ENCODE measurements around the gene CLEC5A. TPM values are rescaled to one million over a fixed set of nuclear protein-coding genes. Genes with fewer than 3 reads are reported as not detected.

The CLEC5A gene
- total RNA-seq, 4 donors from 2014 or later, result 0.33 to 3.2 (median 0.95) TPM

DNA sequence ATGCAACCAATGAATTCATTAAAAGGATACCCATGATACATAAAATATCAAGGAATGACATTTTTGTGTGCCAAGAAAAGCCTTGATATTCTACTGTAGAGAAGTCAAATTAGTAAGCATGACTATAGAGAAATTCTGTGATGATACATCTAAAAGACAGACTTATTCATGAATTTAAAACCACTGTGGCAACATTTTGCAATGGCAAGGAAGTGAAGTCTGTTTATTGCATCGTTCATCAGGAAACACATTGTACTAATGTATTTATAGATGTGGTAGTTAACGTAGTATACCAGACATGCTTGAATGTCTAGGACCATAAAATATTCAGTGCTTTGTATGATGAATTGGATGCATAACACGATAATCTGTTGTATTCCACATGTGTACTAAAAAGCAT lies 9.3 kb upstream of the CLEC5A start:
- H3K27ac ChIP-seq, result no peak overlapping the region

DNA sequence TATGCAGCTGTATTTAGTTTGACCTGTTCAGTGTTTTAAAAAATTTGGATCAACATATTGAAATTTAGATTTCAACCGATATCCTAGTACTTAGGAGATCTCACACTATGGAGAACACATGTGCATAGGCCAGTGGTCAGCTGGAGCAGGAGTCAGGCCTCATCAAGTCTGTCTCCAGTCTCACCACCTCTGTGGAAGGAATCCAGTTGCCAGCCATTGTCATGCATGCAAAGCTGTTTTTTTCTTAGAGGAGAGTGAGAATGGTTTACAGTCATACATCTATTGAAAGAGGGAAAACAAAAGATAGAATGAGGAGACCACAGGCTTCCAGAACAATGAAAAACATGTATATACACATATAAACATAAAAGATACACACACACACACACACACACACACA lies 7.6 kb upstream of the CLEC5A start:
- Histone ChIP-seq H3K9me3 (no peaks in the 10 kb centered on the region), H3K4me3 (replicated peaks in 1 of 3) (no peak overlapping the region), H3K4me1 (no peaks in the 10 kb centered on the region), H3K27ac (no peak overlapping the region), H3K36me3 (no peaks in the 10 kb centered on the region), H3K27me3 (no peaks in the 10 kb centered on the region)
- intact Hi-C loops (cut with DNase I), result no loop called here
- WGBS, 2 donors, result 90 to 97% methylated on average over 1 of the region's 1 CpG
- no peak for DNase-seq
- no peak for TF ChIP-seq POLR2A (IDR thresholded peaks at IDR 0.05)
- TF ChIP-seq, protein P1, sequence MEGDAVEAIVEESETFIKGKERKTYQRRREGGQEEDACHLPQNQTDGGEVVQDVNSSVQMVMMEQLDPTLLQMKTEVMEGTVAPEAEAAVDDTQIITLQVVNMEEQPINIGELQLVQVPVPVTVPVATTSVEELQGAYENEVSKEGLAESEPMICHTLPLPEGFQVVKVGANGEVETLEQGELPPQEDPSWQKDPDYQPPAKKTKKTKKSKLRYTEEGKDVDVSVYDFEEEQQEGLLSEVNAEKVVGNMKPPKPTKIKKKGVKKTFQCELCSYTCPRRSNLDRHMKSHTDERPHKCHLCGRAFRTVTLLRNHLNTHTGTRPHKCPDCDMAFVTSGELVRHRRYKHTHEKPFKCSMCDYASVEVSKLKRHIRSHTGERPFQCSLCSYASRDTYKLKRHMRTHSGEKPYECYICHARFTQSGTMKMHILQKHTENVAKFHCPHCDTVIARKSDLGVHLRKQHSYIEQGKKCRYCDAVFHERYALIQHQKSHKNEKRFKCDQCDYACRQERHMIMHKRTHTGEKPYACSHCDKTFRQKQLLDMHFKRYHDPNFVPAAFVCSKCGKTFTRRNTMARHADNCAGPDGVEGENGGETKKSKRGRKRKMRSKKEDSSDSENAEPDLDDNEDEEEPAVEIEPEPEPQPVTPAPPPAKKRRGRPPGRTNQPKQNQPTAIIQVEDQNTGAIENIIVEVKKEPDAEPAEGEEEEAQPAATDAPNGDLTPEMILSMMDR (IDR thresholded peaks at IDR 0.05), result no peak

More for the DNA sequence above, 9.3 kb upstream of the CLEC5A start:
- Histone ChIP-seq H3K4me1 (no peaks in the 10 kb centered on the region), H3K9me3 (no peaks in the 10 kb centered on the region), H3K27me3 (no peaks in the 10 kb centered on the region), H3K4me3 (replicated peaks in 1 of 3) (no peak overlapping the region), H3K36me3 (no peaks in the 10 kb centered on the region)
- intact Hi-C loops (cut with DNase I), result no loop called here
- WGBS, 2 donors, result 73 to 76% methylated on average over 3 of the region's 3 CpGs
- no peak for TF ChIP-seq POLR2A (IDR thresholded peaks at IDR 0.05)
- TF ChIP-seq, protein P1 (IDR thresholded peaks at IDR 0.05), result no peak
- DNase-seq, result no peak

DNA sequence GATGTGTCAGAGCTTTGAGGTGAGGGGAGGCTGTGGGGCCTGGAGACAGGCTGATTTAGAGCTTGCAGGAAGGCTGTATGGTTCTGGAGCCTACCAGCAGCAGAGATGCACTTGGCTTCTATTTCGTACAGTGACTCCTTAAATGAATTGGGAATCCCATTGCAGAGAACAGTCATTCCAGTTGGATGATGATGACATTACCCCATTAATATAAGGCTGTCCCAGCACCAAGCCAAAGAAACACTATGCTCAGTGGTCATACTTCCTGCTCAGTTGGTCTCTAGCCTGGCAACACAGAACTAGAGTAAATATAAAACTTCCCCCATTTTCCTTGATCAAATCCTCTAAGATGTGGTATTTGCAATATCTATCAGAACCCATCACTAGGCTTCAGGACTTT lies 5.7 kb upstream of the CLEC5A start:
- Histone ChIP-seq H3K27me3 (no peaks in the 10 kb centered on the region), H3K36me3 (no peaks in the 10 kb centered on the region), H3K4me1 (no peaks in the 10 kb centered on the region), H3K4me3 (replicated peaks in 1 of 3) (no peak overlapping the region), H3K27ac (no peak overlapping the region), H3K9me3 (no peaks in the 10 kb centered on the region)
- TF ChIP-seq, protein P1 (IDR thresholded peaks at IDR 0.05), result no peak
- no peak for TF ChIP-seq POLR2A (IDR thresholded peaks at IDR 0.05)
- no peak for DNase-seq
- intact Hi-C loops (cut with DNase I), result no loop called here
- 90 to 100% methylated on average over 1 of the region's 1 CpG for WGBS, 2 donors

DNA sequence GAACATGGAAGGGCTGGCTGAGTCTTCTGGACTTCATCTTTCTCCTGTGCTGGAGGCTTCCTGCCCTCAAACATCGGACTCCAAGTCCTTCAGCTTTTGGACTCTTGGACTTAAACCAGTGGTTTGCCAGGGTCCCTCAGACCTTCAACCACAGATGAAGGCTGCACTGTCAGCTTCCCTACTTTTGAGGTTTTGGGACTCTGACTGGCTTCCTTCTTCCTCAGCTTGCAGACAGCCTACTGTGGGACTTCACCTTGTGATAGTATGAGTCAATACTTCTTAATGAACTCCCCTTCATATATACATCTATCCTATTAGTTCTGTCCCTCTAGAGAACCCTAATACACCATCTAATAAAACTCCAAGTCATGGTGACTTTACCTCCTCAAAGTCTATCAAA lies 4.0 kb upstream of the CLEC5A start:
- Histone ChIP-seq H3K4me1 (no peaks in the 10 kb centered on the region), H3K9me3 (no peaks in the 10 kb centered on the region), H3K27ac (no peak overlapping the region), H3K4me3 (replicated peaks in 1 of 3) (no peak overlapping the region), H3K36me3 (no peaks in the 10 kb centered on the region), H3K27me3 (no peaks in the 10 kb centered on the region)
- TF ChIP-seq, protein P1 (IDR thresholded peaks at IDR 0.05), result no peak
- TF ChIP-seq POLR2A (IDR thresholded peaks at IDR 0.05), result no peak
- intact Hi-C loops (cut with DNase I), result no loop called here
- WGBS, 2 donors, result 79 to 86% methylated on average over 1 of the region's 1 CpG
- DNase-seq, result no peak

DNA sequence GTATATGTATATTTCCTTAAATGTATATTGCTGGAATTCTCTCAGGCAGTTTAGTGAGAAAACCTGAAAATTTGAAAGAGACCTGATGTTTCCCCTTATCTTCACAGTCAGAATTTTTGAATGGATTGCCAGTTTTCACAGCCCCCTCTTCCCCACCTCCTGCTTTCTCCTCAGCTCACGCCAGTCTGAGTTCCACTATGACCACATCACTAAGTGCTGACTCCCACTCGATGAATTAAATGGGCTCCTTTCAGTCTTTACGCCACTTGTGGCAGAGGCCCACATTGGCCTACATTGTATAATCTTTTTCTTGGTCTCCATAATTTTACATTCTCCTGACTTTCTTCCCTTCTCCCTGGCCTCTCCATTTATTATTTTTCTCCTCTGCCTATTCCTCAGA lies 3.1 kb upstream of the CLEC5A start:
- DNase-seq, result no peak
- Histone ChIP-seq H3K27me3 (no peaks in the 10 kb centered on the region), H3K27ac (no peak overlapping the region), H3K4me1 (no peaks in the 10 kb centered on the region), H3K9me3 (no peaks in the 10 kb centered on the region), H3K4me3 (replicated peaks in 1 of 3) (no peak overlapping the region), H3K36me3 (no peaks in the 10 kb centered on the region)
- intact Hi-C loops (cut with DNase I), result no loop called here
- TF ChIP-seq, protein P1 (IDR thresholded peaks at IDR 0.05), result no peak
- TF ChIP-seq POLR2A (IDR thresholded peaks at IDR 0.05), result no peak
- WGBS, 2 donors, result 80 to 81% methylated on average over 3 of the region's 3 CpGs
